Fibroblast of mammary gland (primary cell): ENCODE results near the gene PRG2.
A peak's percentile ranks its signal among the peaks of the same experiment; 100 is the strongest.

Source experiments
- DNase-seq: peaks from one replicate; pipeline ENCODE4 v3.0.0-alpha.2; 2010; ENCODE audit warnings: low read depth
- H3K4me3 ChIP-seq: 2 replicates; pipeline ENCODE4 v1.5.1; 2011; ENCODE audit warnings: low read depth, mild to moderate bottlenecking, low read length, moderate library complexity; ENCODE audit not compliant: control insufficient read depth
- CTCF ChIP-seq: conservative IDR thresholded peaks from 2 replicates; pipeline ENCODE4 v1.5.1; 2011; ENCODE audit warnings: low read depth, low read length, inconsistent platforms; ENCODE audit not compliant: control insufficient read depth, insufficient read depth

PRG2 gene

GRCh38 chr11:57360991-57361390, 29.5 kb downstream of the PRG2 start:
- no peak overlapping the region for H3K4me3 ChIP-seq
- TF ChIP-seq CTCF = no peak
- DNase-seq = no peak

DNA sequence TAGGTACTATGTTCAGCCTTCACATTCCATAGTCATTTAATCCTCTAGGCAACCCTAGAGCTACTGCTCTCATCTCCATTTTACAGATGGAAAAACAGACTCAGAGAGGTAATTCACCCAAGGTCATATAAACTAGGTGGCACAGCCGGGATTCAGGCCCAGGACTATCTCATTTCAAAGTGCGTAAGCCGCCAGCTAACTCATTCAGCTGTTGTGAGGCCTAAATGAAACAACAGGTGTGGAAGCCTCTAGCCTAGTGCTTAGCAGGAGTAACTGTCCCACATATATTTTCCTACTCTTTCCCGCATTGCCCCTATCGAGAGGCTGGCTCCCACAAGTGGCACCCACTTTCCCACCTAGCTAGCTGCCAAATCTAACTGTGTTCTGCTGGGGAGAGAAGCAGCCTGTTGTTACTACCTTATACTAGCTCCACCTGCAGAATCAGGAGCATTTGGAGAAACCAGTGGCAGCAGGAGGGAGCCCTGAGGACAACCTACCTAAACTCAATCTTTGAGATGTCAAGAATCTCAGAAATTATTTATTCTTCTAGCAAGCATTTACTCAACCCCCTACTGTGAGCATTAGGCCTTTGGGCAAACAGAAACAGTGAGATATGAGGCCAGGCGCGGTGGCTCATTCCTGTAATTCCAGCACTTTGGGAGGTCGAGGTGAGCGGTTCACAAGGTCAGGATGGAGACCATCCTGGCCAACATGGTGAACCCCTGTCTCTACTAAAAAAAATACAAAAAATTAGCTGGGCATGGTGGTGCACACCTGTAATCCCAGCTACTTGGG, 30.4 kb downstream of the PRG2 start:
- no peak for TF ChIP-seq CTCF

DNA sequence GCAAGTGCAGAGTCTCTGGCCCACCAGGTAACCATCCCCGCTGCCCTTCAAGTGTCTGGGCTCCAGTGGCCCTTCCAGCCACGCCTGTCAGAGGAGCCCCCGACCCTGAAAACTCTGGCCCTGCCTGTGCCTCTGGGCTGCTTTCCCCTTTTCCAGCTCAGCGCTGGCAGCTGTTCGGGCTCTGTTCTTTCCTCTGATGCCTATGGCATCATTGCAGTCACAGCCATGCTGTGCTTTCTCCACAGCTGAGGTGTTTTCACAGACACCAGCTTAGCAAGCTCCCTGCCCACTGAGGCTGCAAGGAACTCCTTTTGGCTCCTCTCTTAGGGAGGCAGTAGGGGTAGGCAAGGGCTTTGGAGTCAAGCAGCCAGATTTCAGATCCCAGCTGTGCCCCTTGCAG, 31.1 kb downstream of the PRG2 start:
- no peak overlapping the region for H3K4me3 ChIP-seq
- TF ChIP-seq CTCF = no peak
- DNase-seq = no peak

More for the DNA sequence above, 30.4 kb downstream of the PRG2 start:
- no peak for DNase-seq
- H3K4me3 ChIP-seq = no peak overlapping the region

DNA sequence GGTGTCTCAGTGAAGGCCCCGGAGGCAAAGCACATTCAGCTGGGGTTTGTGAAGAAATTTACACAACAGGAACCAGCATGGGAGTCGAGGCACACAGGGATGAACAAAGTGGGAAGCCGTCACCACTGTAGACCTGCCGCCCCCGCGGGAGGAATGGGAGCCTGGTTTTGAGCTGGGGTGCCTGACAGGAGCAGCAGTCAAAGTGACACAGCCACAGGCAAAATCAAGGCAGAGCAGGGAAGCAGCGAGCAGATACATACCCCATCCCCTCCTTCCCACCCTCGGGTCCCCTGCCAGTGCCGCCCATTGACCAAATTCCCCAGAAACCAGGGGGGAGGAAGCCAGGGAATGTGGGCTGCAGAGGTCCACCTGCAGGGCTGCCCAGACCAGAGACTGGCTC, 31.5 kb downstream of the PRG2 start:
- TF ChIP-seq CTCF = no peak
- no peak for DNase-seq
- no peak overlapping the region for H3K4me3 ChIP-seq

DNA sequence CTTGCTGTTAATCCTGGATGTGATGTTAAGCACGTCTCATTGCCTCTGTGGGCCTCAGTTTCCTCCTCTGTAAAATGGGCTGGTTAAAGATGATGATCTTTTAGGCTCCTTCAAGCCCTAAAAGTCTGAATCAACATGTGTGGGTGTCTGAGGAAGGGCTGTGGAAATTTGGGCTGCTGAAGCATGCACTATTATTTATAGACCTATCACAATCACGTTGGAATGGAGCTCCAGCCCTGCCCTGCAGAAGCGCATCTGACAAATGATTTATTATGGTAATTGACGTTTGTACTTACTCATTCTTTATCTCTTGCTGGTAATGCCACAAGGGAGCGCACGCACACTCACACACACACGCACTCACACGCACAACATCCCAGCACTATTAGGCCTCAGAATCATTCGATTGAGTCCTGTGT, 31.9 kb downstream of the PRG2 start:
- peak; percentile 23 for DNase-seq
- H3K4me3 ChIP-seq = no peak overlapping the region
- no peak for TF ChIP-seq CTCF

- peak; percentile 26 for DNase-seq
- TF ChIP-seq CTCF = no peak
These were observed 32.6 kb downstream of the PRG2 start for GRCh38 chr11:57357856-57358255.

More at GRCh38 chr11:57357856-57358255, 32.6 kb downstream of the PRG2 start:
- no peak overlapping the region for H3K4me3 ChIP-seq
